LoVo (cell line): Measurements from ENCODE around the gene RHBDD1.

Experiments
- DNase-seq: peaks from one replicate; pipeline ENCODE4 v3.0.0-alpha.2; 2016; ENCODE audit warnings: low spot score

RHBDD1 gene

GRCh38 chr2:226845386-226846116 lies 9.7 kb downstream of the RHBDD1 start:
- DNase-seq = no peak

- DNase-seq = no peak
Measured at GRCh38 chr2:226847090-226847489, 11.2 kb downstream of the RHBDD1 start.

GRCh38 chr2:226847511-226847910 lies 11.7 kb downstream of the RHBDD1 start:
- DNase-seq = no peak

- DNase-seq = no peak
Measured at GRCh38 chr2:226849349-226849748, 13.5 kb downstream of the RHBDD1 start.

GRCh38 chr2:226850024-226850423 lies 14.2 kb downstream of the RHBDD1 start:
- no peak for DNase-seq

GRCh38 chr2:226855787-226856186 lies 19.9 kb downstream of the RHBDD1 start:
- DNase-seq = no peak

- no peak for DNase-seq
Measured at GRCh38 chr2:226860087-226860486, 24.2 kb downstream of the RHBDD1 start.

- no peak for DNase-seq
Measured at GRCh38 chr2:226862623-226863022, 26.8 kb downstream of the RHBDD1 start.

- no peak for DNase-seq
Measured at GRCh38 chr2:226865273-226865672, 29.4 kb downstream of the RHBDD1 start.

- no peak for DNase-seq
Measured at GRCh38 chr2:226865710-226866109, 29.9 kb downstream of the RHBDD1 start.

- no peak for DNase-seq
Measured at GRCh38 chr2:226868331-226869162, 32.7 kb downstream of the RHBDD1 start.

GRCh38 chr2:226869371-226869770 lies 33.5 kb downstream of the RHBDD1 start:
- no peak for DNase-seq

GRCh38 chr2:226873051-226873620 lies 37.3 kb downstream of the RHBDD1 start:
- no peak for DNase-seq

GRCh38 chr2:226873826-226874225 lies 38.0 kb downstream of the RHBDD1 start:
- DNase-seq = no peak

- DNase-seq = no peak
Measured at GRCh38 chr2:226874749-226875148, 38.9 kb downstream of the RHBDD1 start.

GRCh38 chr2:226875438-226876225 lies 39.8 kb downstream of the RHBDD1 start:
- no peak for DNase-seq

- no peak for DNase-seq
Measured at GRCh38 chr2:226877491-226877890, 41.6 kb downstream of the RHBDD1 start.

- DNase-seq = no peak
Measured at GRCh38 chr2:226881287-226881686, 45.4 kb downstream of the RHBDD1 start.

- DNase-seq = no peak
Measured at GRCh38 chr2:226882606-226883005, 46.8 kb downstream of the RHBDD1 start.

- no peak for DNase-seq
Measured at GRCh38 chr2:226883296-226883795, 47.5 kb downstream of the RHBDD1 start.

GRCh38 chr2:226884166-226884565 lies 48.3 kb downstream of the RHBDD1 start:
- DNase-seq = no peak
